Activated CD8-positive, alpha-beta T cell treated with anti-CD3 and anti-CD28 coated beads for 36 hours (primary cell): ENCODE data around the gene SEMA7A. TPM values are rescaled to one million over a fixed set of nuclear protein-coding genes. Genes with fewer than 3 reads are reported as not detected.

Source experiments
- ATAC-seq: fragments of 200-7000 bp; cut with Tn5 transposase; one replicate; pipeline ENCODE4 v1.10.0; 2021; ENCODE audit warnings: mild to moderate bottlenecking, moderate library complexity
- CTCF ChIA-PET: fragments of 350-600 bp; sonication (Branson Sonifier 250); formaldehyde crosslinking; loops from one replicate; lab custom pipeline; 2021; ENCODE audit warnings: antibody characterized with exemption; lab: Charles Lee
- POLR2A ChIA-PET: fragments of 350-600 bp; sonication (Branson Sonifier 250); formaldehyde crosslinking; loops from one replicate; lab custom pipeline; 2021; ENCODE audit warnings: antibody characterized with exemption; lab: Charles Lee
- DNase-seq: peaks from one replicate; pipeline ENCODE4 v3.0.0-alpha.2; 2020
- H3K27ac Mint-ChIP-seq: one replicate; pipeline ENCODE4 v1.8.0; 2021; ENCODE audit warnings: mild to moderate bottlenecking, mixed read lengths
- H3K27me3 Mint-ChIP-seq: one replicate; pipeline ENCODE4 v1.8.0; 2021; ENCODE audit warnings: mixed read lengths
- H3K36me3 Mint-ChIP-seq: one replicate; pipeline ENCODE4 v1.8.0; 2021; ENCODE audit warnings: low read depth, mixed read lengths
- H3K4me1 Mint-ChIP-seq: one replicate; pipeline ENCODE4 v1.8.0; 2021; ENCODE audit warnings: low read depth, mixed read lengths
- H3K4me3 Mint-ChIP-seq: one replicate; pipeline ENCODE4 v1.8.0; 2021; ENCODE audit warnings: mild to moderate bottlenecking, moderate library complexity, mixed read lengths
- H3K9me3 Mint-ChIP-seq: one replicate; pipeline ENCODE4 v1.8.0; 2021; ENCODE audit warnings: mixed read lengths
- CTCF ChIP-seq: fragments of 200-600 bp; IDR thresholded peaks from one replicate; pipeline ENCODE4 v1.8.0; 2022; ENCODE audit warnings: antibody characterized with exemption, mild to moderate bottlenecking
- intact Hi-C: fragments of 100-400 bp; cut with micrococcal nuclease; formaldehyde crosslinking; loops from one replicate; pipeline ENCODE4 v1.10.0; 2022
- total RNA-seq, 2 experiments: library from RNA; stranded (reverse); gene quantifications; one replicate each; pipeline ENCODE4 v1.2.3, GENCODE V29; 2021

SEMA7A gene
- total RNA-seq, 2 experiments from 2014 or later: 62.4 TPM

- intact Hi-C loops: no loop called here
- Mint-ChIP-seq H3K9me3 (no peaks in the 10 kb centered on the region), H3K27ac (peak overlapping the region; percentile 48), H3K27me3 (no peaks in the 10 kb centered on the region), H3K36me3 (peaks cover 41% of the 10 kb centered on the region), H3K4me3 (no peak overlapping the region), H3K4me1 (peaks cover 86% of the 10 kb centered on the region)
- ChIA-PET CTCF (interaction anchor here (1.3 to 38.4 kb wide), 3 partner anchors 22 to 343 kb away, joined by 3 to 840 read pairs (median 6); no protein-coding TSS in a partner anchor), POLR2A (interaction anchor here (1.1 kb wide), 1 partner anchor 22 kb away, joined by 3 read pairs; no protein-coding TSS in a partner anchor)
- TF ChIP-seq CTCF: no peak
- DNase-seq: no peak
- no peak for ATAC-seq
These were observed 8.7 kb downstream of the SEMA7A start for GRCh38 chr15:74424901-74425528.

GRCh38 chr15:74423431-74424257 is 10.1 kb downstream of the SEMA7A start:
- intact Hi-C loops: no loop called here
- Mint-ChIP-seq H3K27ac (peak overlapping the region; percentile 53), H3K9me3 (no peaks in the 10 kb centered on the region), H3K27me3 (no peaks in the 10 kb centered on the region), H3K4me3 (no peak overlapping the region), H3K4me1 (peaks cover 81% of the 10 kb centered on the region), H3K36me3 (peaks cover 41% of the 10 kb centered on the region)
- ATAC-seq: no peak
- ChIA-PET POLR2A (interaction anchor here (2.1 kb wide), 1 partner anchor 16 kb away, joined by 4 read pairs; no protein-coding TSS in a partner anchor), CTCF (interaction anchor here (1.8 to 38.4 kb wide), 2 partner anchors 21 to 45 kb away, joined by 6 to 840 read pairs; no protein-coding TSS in a partner anchor)
- no peak for TF ChIP-seq CTCF
- DNase-seq: no peak

GRCh38 chr15:74422652-74423430 is 10.9 kb downstream of the SEMA7A start:
- H3K4me1 Mint-ChIP-seq: peaks cover 73% of the 10 kb centered on the region
- TF ChIP-seq CTCF: no peak
- H3K4me3 Mint-ChIP-seq: no peak overlapping the region
- ChIA-PET CTCF (interaction anchor here (38.4 kb wide), 1 partner anchor 44 kb away, joined by 840 read pairs; no protein-coding TSS in a partner anchor), POLR2A (interaction anchor here (1.0 to 2.1 kb wide), 2 partner anchors 16 to 22 kb away, joined by 4 to 5 read pairs; no protein-coding TSS in a partner anchor)
- H3K9me3 Mint-ChIP-seq: no peaks in the 10 kb centered on the region
- ATAC-seq (no peak), DNase-seq (no peak)
- H3K27me3 Mint-ChIP-seq: no peaks in the 10 kb centered on the region
- no peak overlapping the region for H3K27ac Mint-ChIP-seq
- intact Hi-C loops: no loop called here
- H3K36me3 Mint-ChIP-seq: peaks cover 38% of the 10 kb centered on the region

- POLR2A ChIA-PET: interaction anchor here (1.0 to 2.1 kb wide), 2 partner anchors 15 to 21 kb away, joined by 4 to 5 read pairs; no protein-coding TSS in a partner anchor
- Mint-ChIP-seq H3K27ac (no peak overlapping the region), H3K9me3 (no peaks in the 10 kb centered on the region), H3K36me3 (peaks cover 33% of the 10 kb centered on the region), H3K27me3 (no peaks in the 10 kb centered on the region), H3K4me3 (no peak overlapping the region), H3K4me1 (peaks cover 68% of the 10 kb centered on the region)
- intact Hi-C loops: no loop called here
- no peak for ATAC-seq
- CTCF ChIA-PET: interaction anchor here (0.7 to 38.4 kb wide), 2 partner anchors 10 to 43 kb away, joined by 3 to 840 read pairs; no protein-coding TSS in a partner anchor
- TF ChIP-seq CTCF: no peak
- no peak for DNase-seq
These were observed 11.5 kb downstream of the SEMA7A start for GRCh38 chr15:74422265-74422651.
